Neuronal stem cell (in vitro differentiated cells): ENCODE results near the gene ARAP3.

Experiments used
- DNase-seq: peaks from one replicate; pipeline ENCODE4 v3.0.0-alpha.2; 2013; ENCODE audit warnings: low spot score
- H2AFZ ChIP-seq: one replicate; pipeline ENCODE4 v1.6.1; 2013; ENCODE audit warnings: mild to moderate bottlenecking, low read length, inconsistent platforms
- H2AK5ac ChIP-seq: 2 replicates; pipeline ENCODE4 v1.6.1; 2013; ENCODE audit warnings: low read depth, mild to moderate bottlenecking, inconsistent platforms, low read length, moderate library complexity, mixed read lengths
- H2BK120ac ChIP-seq: 2 replicates; pipeline ENCODE4 v1.6.1; 2013; ENCODE audit warnings: low read depth, mild to moderate bottlenecking, inconsistent platforms, low read length, moderate library complexity, mixed read lengths
- H2BK12ac ChIP-seq: one replicate; pipeline ENCODE4 v1.6.1; 2013; ENCODE audit warnings: low read length, inconsistent platforms
- H2BK15ac ChIP-seq: 2 replicates; pipeline ENCODE4 v1.6.1; 2013; ENCODE audit warnings: mild to moderate bottlenecking, low read length, inconsistent platforms, mixed read lengths
- H2BK5ac ChIP-seq: one replicate; pipeline ENCODE4 v1.6.1; 2013; ENCODE audit warnings: inconsistent platforms, mild to moderate bottlenecking, low read length, moderate library complexity
- H3K14ac ChIP-seq: one replicate; pipeline ENCODE4 v1.6.1; 2013; ENCODE audit warnings: low read length, inconsistent platforms
- H3K18ac ChIP-seq: 2 replicates; pipeline ENCODE4 v1.6.1; 2013; ENCODE audit warnings: low read length, inconsistent platforms
- H3K23ac ChIP-seq: 2 replicates; pipeline ENCODE4 v1.6.1; 2013; ENCODE audit warnings: low read depth, mild to moderate bottlenecking, mixed read lengths, low read length, inconsistent platforms; ENCODE audit not compliant: poor library complexity
- H3K27ac ChIP-seq: replicated peaks from 3 replicates; pipeline ENCODE4 v1.5.1; 2013; ENCODE audit warnings: low read length, inconsistent platforms
- H3K27me3 ChIP-seq, 3 experiments: 2 replicates each; pipeline ENCODE4 v1.6.1; 2013; ENCODE audit warnings: low read length in 3 of 3, mild to moderate bottlenecking in 2 of 3, inconsistent platforms in 1 of 3, low read depth in 1 of 3, mixed read lengths in 1 of 3, moderate library complexity in 1 of 3; ENCODE audit not compliant: control insufficient read depth in 3 of 3, insufficient read depth in 3 of 3
- H3K36me3 ChIP-seq, 2 donors: replicated peaks in 1 of 2; 2 replicates each; pipeline ENCODE4 v1.6.1; 2013; ENCODE audit warnings: low read length in 2 of 2; ENCODE audit not compliant: control insufficient read depth in 2 of 2, insufficient read depth in 2 of 2
- H3K4ac ChIP-seq: 2 replicates; pipeline ENCODE4 v1.6.1; 2013; ENCODE audit warnings: inconsistent platforms, mild to moderate bottlenecking, low read length, moderate library complexity
- H3K4me1 ChIP-seq, 2 donors: 1 replicate in 1 of 2; 2 replicates in 1 of 2; pipeline ENCODE4 v1.6.1; 2013; ENCODE audit warnings: low read length in 2 of 2, low read depth in 1 of 2; ENCODE audit not compliant: control insufficient read depth in 2 of 2, insufficient read depth in 1 of 2
- H3K4me2 ChIP-seq: one replicate; pipeline ENCODE4 v1.6.1; 2013; ENCODE audit warnings: mild to moderate bottlenecking, low read length, inconsistent platforms; ENCODE audit not compliant: insufficient read depth, poor library complexity, severe bottlenecking
- H3K4me3 ChIP-seq, 2 donors: 2 replicates each; pipeline ENCODE4 v1.5.1; 2013; ENCODE audit warnings: low read length in 2 of 2, mild to moderate bottlenecking in 2 of 2, inconsistent platforms in 1 of 2, moderate library complexity in 1 of 2
- H3K79me1 ChIP-seq: one replicate; pipeline ENCODE4 v1.6.1; 2013; ENCODE audit warnings: low read depth, mild to moderate bottlenecking, inconsistent platforms, low read length, moderate library complexity
- H3K9ac ChIP-seq: one replicate; pipeline ENCODE4 v1.6.1; 2013; ENCODE audit warnings: mild to moderate bottlenecking, low read depth, low read length, inconsistent platforms; ENCODE audit not compliant: poor library complexity
- H3K9me3 ChIP-seq, 2 donors: replicated peaks in 1 of 2; 2 replicates each; pipeline versions ENCODE3 to v1.6.1; 2013; ENCODE audit warnings: low read length in 2 of 2, mild to moderate bottlenecking in 2 of 2, inconsistent platforms in 1 of 2, low read depth in 1 of 2, mixed read lengths in 1 of 2, moderate library complexity in 1 of 2; ENCODE audit not compliant: control insufficient read depth in 2 of 2, insufficient read depth in 1 of 2
- H4K8ac ChIP-seq: one replicate; pipeline ENCODE4 v1.6.1; 2013; ENCODE audit warnings: low read depth, mild to moderate bottlenecking, inconsistent platforms, low read length, moderate library complexity
- H4K91ac ChIP-seq: one replicate; pipeline ENCODE4 v1.6.1; 2013; ENCODE audit warnings: low read length, low read depth, mild to moderate bottlenecking, inconsistent platforms; ENCODE audit not compliant: poor library complexity
- WGBS, 2 donors: extraction: QIAGEN DNeasy Blood & Tissue Kit; methylation state at CpG; one replicate each; pipeline ENCODE4 v1.1.7; 2013; ENCODE audit warnings: missing lambda C conversion rate in 2 of 2, mixed read lengths in 1 of 2; ENCODE audit not compliant: insufficient read length in 2 of 2, insufficient replicate concordance in 1 of 2; ENCODE audit errors: extremely low coverage in 2 of 2; 5-methylcytosine and 5-hydroxymethylcytosine counted together

The ARAP3 gene

GRCh38 chr5:141634720-141635119 lies 47.3 kb downstream of the ARAP3 start:
- Histone ChIP-seq H3K4me1 (peaks cover 14 to 16% of the 10 kb centered on the region in 2 donors), H4K8ac (no peak overlapping the region), H3K9me3 (peaks cover 0 to 2% of the 10 kb centered on the region in 2 donors), H3K14ac (no peak overlapping the region), H4K91ac (no peak overlapping the region), H2AFZ (no peak overlapping the region), H3K4me2 (no peak overlapping the region), H3K36me3 (peaks cover 6 to 56% of the 10 kb centered on the region in 2 donors), H3K79me1 (peaks cover 10% of the 10 kb centered on the region), H3K4me3 (no peak overlapping the region), H2BK12ac (no peak overlapping the region), H3K23ac (no peak overlapping the region), H3K4ac (no peak overlapping the region), H3K27me3 (peaks cover 0 to 11% (median 4%) of the 10 kb centered on the region in 3 experiments), H2AK5ac (no peak overlapping the region), H3K27ac (no peak overlapping the region), H2BK15ac (no peak overlapping the region), H2BK5ac (no peak overlapping the region), H3K9ac (no peak overlapping the region), H3K18ac (no peak overlapping the region), H2BK120ac (no peak overlapping the region)
- WGBS, 2 donors = no CpG with 5 or more reads among the region's 6 CpGs
- DNase-seq = no peak

DNA sequence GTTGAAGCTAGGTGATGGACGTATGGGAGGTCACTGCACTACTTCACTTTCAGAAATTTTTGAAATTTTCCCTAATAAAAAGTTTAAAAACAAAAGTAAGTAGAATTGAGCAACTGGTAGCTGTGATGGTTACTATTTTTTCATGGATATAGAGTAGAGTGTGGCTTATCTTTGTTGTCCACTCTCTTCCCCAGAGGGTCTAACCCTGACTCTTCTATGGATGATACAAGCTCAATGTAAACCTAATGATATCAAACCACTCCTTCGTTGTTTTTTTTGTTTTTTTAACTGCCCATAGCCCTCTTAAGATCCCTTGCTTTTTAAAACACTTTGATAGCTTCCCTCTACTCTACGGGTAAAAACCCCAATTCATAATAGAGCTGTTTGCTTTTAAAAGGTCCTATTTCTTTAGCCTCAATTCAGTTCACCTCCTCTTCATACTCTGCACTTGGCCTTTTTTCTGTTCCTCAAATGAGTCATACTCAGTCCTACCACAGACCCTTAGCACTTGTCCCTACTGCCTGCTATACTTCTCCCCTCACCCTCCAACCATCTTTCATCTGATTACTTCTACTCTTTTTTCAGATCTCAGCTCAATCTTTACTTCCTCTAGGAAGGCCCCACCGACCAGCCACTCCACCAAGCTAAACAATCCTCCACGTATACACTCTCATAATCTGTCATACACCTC lies 48.0 kb downstream of the ARAP3 start:
- H3K27ac ChIP-seq = no peak overlapping the region

DNA sequence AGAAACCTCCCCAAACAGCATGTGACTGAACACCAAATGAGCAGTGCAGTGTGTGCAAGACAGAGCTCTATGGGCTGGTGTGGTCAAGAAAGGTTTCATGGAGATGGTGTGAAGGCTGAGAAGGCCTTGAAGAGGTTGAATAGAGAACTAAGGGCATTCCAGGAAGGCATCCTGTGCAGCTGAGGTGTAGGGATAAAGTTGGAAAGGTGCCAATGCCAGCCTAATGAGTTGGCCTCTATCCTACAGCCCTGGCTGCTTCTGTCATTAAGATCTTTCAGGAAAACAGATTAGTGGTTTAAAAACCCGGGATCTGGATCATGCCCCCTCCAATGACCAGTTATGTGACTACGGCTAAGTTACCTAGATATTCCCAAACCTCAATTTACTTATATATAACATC lies 49.4 kb downstream of the ARAP3 start:
- WGBS, 2 donors = no CpG with 5 or more reads among the region's 2 CpGs

More for the DNA sequence above, 48.0 kb downstream of the ARAP3 start:
- Histone ChIP-seq H3K4me3 (no peak overlapping the region), H3K79me1 (peaks cover 10% of the 10 kb centered on the region), H3K4me2 (no peak overlapping the region), H2BK5ac (no peak overlapping the region), H3K27me3 (peaks cover 0 to 11% (median 4%) of the 10 kb centered on the region in 3 experiments), H2AK5ac (no peak overlapping the region), H2AFZ (no peak overlapping the region), H3K36me3 (peaks cover 11 to 61% of the 10 kb centered on the region in 2 donors), H3K9ac (no peak overlapping the region), H3K14ac (no peak overlapping the region), H2BK120ac (no peak overlapping the region), H4K91ac (no peak overlapping the region), H3K18ac (no peak overlapping the region), H3K23ac (no peak overlapping the region), H4K8ac (no peak overlapping the region), H3K4me1 (peaks cover 14 to 16% of the 10 kb centered on the region in 2 donors), H3K9me3 (peaks cover 0 to 2% of the 10 kb centered on the region in 2 donors), H3K4ac (no peak overlapping the region), H2BK12ac (no peak overlapping the region), H2BK15ac (no peak overlapping the region)
- 100% methylated on average over 1 of the region's 5 CpGs; no CpG with 5 or more reads in 1 of the 2 donors for WGBS, 2 donors
- DNase-seq = no peak

DNA sequence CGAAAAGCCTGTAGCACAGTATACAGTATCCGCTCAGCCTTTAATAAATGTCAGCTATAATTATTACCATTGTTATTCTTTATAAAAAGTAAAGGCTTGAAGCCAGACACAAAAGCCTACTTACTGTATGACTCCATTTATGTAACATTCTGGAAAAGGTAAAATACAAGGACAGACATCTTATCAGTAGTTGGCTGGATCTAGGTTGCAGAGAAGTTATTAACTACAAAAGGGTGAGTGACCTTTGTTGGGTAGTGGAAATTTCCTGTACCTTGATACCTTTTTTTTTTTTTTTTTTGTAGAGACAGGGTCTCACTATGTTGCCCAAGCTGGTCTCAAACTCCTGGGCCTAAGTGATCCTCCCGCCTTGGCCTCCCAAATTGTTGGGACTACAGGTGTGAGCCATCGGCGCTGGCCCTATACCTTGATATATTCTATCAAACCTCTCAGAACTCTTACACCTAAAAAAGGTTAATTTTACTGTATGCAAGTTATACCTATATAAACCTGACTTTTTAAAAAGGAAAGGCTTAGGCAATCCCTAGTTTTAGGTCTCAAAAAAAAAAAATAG lies 51.4 kb downstream of the ARAP3 start:
- H2AK5ac ChIP-seq = no peak overlapping the region
- no peak overlapping the region for H3K4me2 ChIP-seq
- peaks cover 4 to 10% of the 10 kb centered on the region in 2 donors for H3K4me1 ChIP-seq
- H3K9me3 ChIP-seq = peaks cover 0 to 2% of the 10 kb centered on the region in 2 donors
- no peak overlapping the region for H3K27ac ChIP-seq
- no peak overlapping the region for H3K23ac ChIP-seq
- DNase-seq = no peak
- H3K4me3 ChIP-seq = no peak overlapping the region
- H2BK5ac ChIP-seq = no peak overlapping the region
- no peak overlapping the region for H2BK12ac ChIP-seq
- no peak overlapping the region for H4K8ac ChIP-seq
- no peak overlapping the region for H4K91ac ChIP-seq
- peaks cover 4% of the 10 kb centered on the region for H3K79me1 ChIP-seq
- H3K27me3 ChIP-seq = no peaks in the 10 kb centered on the region
- no peak overlapping the region for H2AFZ ChIP-seq
- no peak overlapping the region for H3K4ac ChIP-seq
- no CpG with 5 or more reads among the region's 5 CpGs for WGBS, 2 donors
- no peak overlapping the region for H3K9ac ChIP-seq
- H2BK15ac ChIP-seq = no peak overlapping the region
- H3K36me3 ChIP-seq = peaks cover 29 to 92% of the 10 kb centered on the region in 2 donors
- no peak overlapping the region for H3K14ac ChIP-seq
- H2BK120ac ChIP-seq = no peak overlapping the region
- H3K18ac ChIP-seq = no peak overlapping the region

More for the DNA sequence above, 49.4 kb downstream of the ARAP3 start:
- Histone ChIP-seq H3K4me3 (no peak overlapping the region), H3K79me1 (peaks cover 10% of the 10 kb centered on the region), H2BK12ac (no peak overlapping the region), H3K4ac (no peak overlapping the region), H3K4me1 (peaks cover 10 to 16% of the 10 kb centered on the region in 2 donors), H3K9ac (no peak overlapping the region), H3K18ac (no peak overlapping the region), H3K9me3 (peaks cover 0 to 2% of the 10 kb centered on the region in 2 donors), H4K8ac (no peak overlapping the region), H2BK120ac (no peak overlapping the region), H3K27ac (no peak overlapping the region), H3K27me3 (peaks cover 0 to 5% (median 4%) of the 10 kb centered on the region in 3 experiments), H3K4me2 (no peak overlapping the region), H3K36me3 (peaks cover 24 to 72% of the 10 kb centered on the region in 2 donors), H3K14ac (no peak overlapping the region), H4K91ac (no peak overlapping the region), H2BK15ac (no peak overlapping the region), H2BK5ac (no peak overlapping the region), H2AFZ (no peak overlapping the region), H2AK5ac (no peak overlapping the region), H3K23ac (no peak overlapping the region)
- DNase-seq = no peak
